EH (cell line): Measurements from ENCODE around the gene STK10.

ENCODE experiments used
- DNase-seq: peaks from one replicate; pipeline ENCODE4 v3.0.0-alpha.2; 2015; ENCODE audit warnings: low read depth

Gene STK10

DNA sequence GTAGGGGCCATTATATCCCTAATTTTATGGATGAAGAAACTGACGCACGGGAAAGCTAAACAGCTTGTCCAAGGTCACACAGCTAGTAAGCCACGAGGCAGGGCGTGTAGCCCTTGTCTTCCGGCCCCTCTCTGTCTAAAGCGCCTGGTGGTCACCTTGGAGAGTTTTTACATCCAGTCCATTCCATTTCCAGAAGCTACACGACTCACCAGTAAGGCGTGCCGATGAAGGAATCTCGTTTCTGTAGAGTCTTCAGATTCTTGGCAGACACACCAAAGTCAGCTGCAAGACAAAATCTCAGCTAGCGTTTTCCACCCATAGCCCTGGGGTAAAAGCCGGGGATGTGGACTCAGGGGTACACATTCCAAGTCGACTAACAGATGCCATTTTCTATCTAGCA, 80.5 kb downstream of the STK10 start:
- peak; percentile 99 for DNase-seq

DNA sequence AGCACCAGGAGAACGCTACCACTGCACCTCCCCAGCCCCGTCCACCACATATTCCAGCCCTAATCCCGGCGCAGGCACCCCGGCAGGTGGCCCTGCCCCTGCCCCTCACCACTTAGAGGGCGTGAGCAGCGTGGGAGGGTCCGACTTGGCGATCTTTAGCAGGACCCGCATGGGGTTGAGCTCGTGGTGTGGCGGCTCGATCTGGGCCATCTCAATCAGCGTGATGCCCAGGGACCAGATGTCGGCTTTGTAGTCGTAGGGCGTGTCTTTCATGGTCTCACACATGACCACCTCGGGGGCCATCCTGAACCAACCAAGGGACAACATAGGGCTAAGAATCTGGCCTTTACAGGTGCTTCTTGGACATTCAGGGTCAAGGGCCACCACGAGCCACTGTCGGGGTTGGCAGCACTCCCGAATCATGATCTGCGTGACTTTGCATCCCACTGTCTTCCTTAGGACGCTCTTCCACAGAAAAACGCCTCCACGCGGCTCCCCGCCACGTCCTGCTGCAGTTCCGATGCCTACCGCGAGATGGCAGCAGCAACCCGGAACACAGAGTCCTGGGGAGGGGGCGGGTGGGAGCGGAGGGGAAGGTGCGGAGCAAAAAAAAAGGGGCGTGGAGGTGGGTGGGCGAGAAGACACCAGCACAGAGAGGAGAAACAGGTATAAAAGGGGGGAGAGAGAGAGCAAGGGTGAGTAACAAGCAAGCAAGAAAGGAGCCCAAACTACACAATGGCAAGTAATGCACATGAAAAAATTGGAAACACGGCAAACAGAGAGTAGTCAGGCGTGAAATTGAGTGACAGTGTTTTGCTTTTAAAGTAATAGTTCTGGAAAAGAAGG, 81.3 kb downstream of the STK10 start:
- peak; percentile 38 for DNase-seq

DNA sequence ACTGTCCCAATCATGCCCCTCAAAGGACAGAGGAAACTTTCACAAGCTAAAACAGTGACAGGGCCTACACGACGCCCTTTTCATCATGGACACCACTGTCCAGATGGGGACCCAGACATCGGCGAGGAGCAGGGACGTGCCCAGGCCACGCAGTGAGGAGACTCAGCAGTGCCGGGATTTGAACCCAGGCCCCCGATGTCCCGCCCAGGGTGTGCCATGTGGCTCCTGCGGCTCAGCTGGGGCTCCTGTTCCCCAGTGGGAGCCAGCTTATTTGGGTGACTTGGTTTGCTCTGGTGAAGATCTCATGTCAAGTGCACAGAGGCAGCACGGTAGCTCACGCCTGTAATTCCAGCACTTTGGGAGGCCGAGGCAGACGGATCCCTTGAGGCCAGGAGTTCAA, 82.2 kb downstream of the STK10 start:
- no peak for DNase-seq

DNA sequence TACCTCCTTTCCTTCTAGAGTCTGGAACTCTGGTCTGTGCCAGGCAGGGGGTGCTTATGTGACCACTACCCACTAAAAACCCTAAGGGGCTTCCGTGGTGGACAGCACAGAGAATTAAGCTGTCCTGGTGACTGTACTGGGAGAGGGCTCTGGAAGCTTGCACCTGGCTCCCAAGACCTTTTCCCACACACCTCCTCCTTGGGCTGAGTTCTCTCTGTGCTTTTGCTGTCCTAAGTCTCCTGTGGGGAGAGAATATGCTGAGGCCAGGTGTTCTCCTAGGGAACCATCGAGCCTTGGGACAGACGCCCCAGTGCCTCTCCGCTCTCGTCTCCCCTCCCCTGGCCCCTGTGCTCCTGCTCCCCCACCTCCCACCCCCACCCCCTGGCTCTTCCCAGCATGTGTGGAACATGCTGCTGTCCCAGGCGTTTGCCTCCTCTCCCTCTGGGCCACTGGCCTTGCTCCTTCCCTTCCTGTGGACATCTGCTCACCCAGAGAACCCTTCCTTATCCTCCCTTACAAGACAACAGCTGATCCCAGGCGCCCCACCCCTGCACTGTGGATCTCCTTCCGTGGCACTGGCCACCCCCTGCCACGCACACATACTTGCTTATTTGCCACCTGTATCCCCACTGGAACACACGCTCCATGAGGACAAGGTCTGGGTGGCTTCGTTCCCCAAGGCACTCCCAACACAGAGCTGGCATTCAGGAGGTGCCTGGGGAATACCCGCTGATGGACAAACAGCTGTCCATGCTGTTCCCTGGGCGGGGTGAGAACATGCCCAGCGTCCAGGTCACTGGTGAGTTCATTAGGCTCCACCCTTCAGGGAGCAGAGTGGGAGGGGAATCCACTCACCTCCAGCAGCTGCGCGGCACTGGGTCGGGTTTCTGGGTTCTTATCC, 83.0 kb downstream of the STK10 start:
- no peak for DNase-seq

DNA sequence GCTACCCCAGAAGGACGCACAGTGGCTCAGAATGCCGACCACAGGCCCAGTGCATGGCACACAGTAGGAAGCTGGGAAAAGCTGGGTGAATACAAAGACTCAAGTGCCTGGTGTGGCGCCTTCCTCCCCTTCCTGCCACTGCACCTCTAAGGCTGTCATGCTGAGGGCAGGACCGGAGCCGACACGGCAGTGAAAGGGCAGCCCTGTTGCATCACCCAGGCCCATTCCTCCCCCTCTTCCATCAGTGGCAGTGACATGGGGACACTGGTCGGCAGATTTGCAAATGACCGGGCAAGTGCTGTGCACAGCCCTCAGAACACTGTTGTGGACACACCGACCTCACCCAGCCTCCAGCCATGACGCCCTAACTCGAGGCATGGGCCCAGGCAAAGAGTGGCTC, 84.0 kb downstream of the STK10 start:
- DNase-seq: peak; percentile 23

DNA sequence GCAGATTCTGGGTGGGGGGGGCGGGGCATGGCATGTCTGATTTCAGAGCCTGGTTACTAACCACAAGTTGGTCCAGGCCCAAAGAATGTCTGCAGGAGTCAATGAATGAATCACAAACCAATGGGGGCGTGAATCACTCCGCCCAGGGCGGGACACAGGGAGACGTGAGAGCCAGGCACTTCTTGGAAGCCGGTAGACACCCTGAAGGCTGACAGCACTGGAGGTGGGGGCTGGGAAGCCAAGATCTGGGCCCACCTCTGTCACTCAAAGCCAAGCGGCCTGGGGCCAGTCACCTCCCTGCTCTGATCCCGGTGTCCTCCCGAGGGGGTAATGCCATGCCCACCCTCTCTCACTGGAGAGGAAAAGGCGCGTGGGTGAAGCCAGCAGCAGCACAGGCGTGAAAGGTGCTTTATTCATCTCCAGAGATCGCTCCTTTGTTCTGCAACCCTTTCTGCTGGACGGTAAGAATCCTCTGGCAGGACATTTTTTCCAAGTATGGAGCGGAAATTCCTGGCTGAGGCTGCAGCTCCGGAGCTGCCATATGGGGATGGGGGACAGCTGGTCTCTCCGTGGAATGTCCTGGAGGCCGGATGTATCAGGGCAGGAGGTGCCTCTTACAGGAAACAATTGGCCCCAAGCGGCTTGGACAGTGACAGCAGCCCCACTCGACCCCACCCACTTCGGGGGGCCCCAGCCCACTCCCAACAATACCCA, 85.0 kb downstream of the STK10 start:
- peak; percentile 99 for DNase-seq

DNA sequence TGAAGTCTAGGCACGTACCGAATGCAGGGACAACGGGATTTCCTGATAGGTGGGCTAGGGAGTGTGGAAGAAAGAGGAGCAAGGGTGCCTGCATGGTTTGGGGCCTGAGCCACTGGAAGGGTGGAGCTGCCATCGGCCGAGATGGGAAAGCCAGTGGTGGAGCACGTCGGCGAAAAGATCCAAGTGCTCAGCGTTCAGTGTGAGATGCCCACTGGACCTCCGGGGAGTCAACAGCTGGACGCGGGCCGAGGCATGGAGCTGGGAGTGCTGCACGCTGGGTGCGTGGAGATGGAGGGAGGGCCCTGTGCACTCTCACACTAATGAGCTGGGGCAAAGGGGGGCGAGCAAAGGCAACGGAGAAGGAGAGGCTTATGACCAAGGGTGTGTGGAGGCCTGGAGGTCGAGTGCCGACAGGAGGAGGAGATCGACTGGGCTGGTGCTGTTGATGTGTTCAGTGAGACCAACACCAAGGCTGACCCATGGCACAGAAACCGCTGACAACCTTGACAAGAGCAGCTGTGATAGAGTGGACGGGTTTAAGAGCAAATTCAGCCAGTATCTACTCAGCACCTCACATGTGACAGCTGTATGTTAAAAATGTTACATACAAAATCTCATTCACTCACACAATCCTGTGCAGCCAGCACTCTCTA, 85.7 kb downstream of the STK10 start:
- no peak for DNase-seq

DNA sequence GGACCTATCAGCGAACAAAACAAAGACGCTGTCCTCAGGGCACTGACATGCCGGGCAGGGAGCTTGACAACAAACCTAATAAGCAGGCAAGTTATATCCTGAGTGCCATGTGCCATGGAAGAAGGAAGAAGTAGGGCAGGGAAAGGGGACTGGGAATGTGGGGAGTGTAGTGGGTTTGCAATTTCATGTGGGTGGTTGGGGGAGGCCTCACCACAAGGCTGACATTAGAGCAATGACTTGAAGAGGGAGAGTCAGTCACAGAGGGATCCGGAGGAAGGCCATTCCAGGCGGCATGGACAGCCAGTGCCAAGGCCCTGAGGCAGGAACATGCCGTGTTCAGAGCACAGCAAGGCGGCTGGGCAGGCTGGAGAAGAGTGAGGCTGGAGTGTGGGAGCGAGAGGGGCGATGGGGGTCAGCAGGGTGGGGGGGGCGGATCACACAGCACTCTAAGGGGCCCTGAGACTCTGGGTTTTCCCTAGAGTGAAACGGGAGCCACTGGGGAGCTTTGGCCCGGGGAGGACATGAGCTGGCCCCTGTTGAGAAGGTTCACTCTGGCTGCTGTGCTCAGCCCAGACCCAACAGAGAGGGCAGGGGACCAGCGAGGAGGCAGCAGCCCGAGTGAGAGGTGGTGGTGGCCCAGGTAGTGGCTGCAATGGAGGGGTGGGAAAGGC, 86.3 kb downstream of the STK10 start:
- no peak for DNase-seq

DNA sequence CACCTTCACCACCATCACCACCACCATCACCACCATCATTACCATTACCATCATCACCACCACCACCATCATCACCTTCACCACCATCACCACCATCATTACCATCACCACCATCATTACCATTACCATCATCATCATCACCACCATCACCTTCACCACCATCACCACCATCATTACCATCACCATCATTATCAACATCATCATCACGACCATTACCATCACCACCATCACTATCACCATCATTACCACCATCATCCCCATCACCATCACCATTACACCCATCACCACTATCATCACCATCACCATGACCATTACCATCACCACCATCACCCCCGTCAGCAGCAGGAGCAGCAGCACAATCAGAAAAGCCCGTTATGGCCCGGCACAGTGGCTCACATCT, 89.1 kb downstream of the STK10 start:
- no peak for DNase-seq

DNA sequence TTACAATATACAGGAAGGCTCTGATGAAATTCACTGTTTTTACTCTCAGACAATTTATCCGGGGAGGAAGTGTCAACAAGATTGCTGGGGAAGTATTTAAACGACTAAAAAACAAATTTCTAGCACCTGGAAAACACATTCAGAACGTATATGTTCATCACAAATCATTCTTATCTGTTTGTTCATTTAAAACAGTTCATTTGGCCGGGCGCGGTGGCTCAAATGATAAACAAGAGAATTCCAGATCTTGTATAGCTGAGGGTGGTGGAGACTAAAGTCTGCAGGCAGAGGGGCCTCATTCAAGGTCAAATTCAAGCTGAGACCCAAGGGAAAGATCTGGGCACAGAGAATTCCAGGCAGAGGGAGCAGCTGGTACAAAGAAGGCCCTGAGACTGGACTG, 90.0 kb downstream of the STK10 start:
- no peak for DNase-seq

DNA sequence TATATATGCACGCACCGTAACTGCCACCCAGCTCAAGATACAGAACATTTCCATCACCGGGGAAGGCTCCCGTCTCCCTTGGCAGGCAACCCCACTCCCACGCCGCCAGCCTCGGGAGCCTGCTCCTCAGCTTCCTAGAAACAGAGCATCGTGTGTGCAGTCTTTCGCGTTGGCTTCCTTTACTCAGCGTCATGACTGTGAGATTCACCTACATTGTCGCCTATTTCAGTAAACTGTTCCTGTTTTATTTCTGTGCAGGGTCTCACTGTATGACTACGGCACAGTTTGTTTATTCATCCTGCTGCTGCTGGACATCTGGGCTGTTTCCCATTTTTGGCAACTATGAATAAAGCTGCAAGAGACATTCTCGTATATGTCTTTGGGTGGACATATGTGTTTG, 90.7 kb downstream of the STK10 start:
- peak; percentile 30 for DNase-seq

DNA sequence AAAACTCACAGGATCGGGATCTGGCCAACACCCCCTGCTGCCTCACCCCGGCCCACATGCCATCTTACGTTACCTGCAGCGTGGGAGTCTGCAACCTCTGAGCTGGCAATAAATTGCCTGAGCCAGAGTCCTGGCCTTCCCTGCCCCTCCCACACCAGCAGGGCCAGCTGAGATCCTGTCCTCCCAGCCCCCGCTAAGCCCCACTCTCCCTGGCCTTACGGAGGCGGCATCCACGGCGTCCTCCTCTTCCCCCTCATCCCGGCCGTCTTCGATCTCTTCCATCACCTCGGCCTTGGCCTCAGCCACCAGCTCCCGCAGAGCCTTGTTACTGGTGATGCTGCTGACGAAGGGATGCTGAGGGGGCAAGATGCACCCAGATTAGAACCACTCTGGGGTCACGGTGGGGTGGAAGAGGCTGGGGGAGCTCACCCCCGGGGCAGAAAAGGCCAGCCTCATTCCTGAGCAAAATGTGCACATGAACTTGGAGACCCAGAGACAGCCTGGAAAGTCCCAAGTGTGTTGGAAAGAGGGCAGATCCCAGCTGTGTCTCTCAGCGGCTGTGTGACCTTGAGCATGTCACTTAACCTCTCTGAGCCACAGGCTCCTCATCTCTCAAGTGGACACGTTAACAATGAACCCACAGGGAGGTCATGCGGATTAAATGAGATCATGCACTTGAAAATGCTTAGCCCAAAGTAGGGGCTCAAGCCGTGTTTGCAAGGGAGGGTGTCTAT, 91.7 kb downstream of the STK10 start:
- no peak for DNase-seq

DNA sequence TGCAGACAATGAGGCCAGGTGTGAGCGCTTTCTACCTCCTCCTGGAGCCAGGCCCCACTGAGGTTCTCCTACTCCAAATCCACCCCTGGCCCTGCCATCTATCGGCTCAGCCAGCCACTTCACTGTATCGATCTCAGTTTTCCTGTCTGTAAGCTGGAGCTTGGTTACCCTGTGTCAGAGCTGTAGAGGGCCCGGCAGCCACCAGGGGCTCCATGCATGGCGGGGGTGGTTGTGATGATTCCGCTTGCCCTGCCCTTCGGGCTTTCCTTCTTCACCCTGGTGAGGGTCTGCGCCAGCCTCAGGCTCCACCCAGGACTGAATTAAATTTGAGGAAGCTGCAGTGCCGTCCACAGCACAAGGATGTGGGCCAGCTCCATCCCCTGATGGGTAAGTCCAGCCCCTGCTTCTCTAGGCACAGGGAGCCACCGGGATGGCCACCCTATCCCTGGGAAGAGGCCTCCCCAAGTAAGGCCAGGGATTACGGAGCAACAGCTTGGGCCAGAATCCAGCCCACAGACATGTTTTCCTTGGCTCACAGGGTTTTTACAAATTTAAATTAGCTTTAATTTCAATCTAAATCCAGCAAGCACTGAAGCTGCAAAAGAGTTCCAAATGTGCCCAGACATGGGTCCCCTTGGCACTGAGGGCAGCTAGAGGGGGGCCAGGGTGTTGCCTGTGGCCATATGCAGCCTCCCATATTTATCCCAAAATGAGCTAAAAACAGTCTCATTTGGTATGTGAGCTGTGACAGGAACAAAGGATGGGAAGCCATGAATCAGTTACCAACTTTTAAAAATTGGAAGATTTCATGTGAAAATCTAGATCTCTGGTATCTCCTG, 92.4 kb downstream of the STK10 start:
- no peak for DNase-seq

DNA sequence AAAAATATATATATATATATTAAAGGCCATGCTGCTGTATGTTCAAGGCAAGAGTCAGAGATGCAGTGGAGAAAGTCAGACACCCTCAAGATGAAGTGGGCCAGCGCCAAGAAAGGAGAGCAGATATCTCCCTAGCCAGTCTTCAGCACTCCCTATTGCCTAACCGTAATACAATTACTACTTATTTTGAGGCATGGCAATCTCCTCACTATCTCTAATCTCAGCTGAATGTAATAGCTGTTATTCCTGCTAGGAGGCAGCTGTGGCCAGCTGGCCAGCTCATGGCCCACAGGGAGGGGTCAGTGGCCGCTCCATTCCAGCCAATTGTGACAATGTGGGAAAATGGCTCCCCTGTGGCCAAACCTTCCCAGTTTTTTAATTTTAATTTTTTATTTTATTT, 94.1 kb downstream of the STK10 start:
- DNase-seq: no peak

DNA sequence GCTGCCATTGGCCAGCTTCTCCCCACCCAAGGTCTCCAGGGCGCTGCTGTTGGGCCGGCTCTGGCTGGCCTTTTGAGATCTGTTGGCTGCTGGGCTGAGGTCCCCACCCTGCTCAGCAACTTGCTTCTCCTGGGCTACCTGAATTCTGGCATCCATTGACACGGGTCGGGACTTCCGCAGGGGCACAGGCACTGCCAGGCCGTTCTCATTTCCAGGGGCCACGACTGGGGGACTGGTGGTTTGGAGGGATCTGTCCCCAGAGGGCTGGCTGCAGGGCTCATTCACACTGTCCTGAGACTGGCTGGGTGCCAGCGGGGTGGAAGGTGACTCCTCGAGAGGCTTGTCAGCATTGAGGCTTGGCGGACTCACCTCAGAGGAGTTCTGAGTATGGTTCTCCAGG, 94.5 kb downstream of the STK10 start:
- no peak for DNase-seq

DNA sequence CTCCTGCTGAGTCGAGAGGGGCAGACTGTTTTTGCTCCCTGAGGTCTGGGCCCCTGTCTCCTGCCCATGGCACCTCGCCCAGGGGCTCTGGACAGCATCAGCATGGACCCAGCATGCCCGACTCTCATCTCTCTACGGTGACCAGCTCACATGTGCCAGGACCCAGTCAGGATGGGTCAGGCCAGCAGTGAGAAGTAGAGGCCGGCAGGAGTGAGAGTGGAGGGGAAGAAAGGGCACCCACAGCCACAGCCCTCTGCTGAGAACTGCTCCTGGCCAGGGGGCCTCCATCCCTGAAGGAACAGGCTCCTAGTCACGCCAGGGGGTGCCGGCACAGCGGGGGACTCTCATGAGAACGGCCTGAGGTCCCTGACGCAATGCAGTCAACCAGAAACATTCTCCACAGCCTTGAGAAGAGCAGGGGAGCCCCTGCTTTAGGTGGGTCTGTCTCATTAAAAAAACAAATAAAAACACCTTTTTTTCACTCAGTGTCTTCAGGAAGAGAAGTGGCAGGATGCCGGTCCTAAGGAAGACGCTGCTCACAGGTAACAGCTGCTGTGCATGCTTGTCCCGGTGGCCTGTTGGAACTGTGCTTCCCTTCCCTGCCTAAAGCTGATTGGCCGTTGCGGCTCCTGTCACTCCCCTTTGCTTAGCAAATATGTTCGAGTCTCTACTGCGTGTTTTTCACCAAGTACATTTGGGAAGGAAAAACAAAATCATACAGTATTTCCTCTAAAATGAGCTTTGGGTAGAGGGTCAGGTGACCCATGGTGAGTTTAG, 95.9 kb downstream of the STK10 start:
- no peak for DNase-seq

DNA sequence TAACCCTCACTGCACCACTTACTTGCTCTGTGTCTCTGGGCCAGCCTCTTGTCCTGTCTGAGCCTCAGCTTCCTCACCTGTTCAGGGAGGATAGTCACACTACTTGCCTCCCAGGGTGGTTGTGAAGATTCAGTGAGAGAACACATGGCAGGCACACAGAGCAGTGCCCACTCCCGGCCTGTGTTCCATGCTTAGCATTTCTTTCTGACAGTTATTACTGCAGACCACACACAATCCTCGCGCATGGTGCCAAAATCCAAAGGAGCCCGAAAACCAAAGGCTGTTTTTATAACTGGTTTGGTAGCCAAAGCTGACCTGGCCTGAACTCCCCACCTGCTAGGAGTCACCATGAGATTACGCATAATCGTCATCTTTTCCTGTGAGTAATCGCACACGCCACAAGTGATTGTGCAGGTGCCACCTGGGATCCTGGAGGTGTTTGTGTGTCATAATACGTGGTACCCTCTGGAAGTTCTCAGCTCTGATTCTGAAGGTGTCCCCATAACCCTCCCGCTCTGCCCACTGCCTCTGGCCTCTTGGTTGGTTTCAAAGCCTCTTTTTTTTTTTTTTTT, 97.0 kb downstream of the STK10 start:
- no peak for DNase-seq

DNA sequence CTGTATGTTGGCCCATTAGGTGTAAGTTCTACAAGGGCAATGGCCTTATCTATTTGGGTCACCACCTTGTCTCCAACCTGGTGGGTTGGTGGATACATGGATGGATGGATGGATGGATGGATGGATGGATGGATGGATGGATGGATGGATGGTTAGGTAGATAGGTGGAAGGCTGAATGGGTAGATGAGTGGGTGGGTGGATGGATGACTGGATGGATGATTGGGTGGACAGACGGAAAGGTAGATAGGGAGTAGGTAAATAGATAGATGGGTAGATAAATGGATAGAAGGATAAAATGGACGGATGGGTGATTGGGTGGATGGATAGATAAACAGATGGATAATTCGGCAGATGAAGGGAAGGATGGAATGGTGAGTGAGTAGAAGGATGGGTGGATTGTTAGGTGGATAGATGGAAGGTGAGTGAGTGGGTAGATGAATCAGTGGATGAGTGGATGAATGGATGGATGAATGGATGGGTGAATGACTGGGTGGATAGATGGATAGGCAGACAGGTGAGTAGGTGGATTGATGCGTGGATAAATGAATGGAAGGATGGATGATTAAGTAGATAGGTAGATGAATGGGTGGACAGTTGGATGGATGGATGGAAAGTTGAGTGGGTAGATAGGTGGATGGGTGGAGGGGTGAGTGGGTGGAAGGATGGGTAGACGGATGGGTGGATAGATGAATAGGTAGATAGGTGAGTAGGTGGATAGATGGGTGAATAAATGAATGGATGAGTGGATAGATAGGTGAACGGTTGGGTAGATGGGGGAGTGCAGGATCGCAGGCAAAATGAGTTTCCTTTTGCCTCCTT, 98.5 kb downstream of the STK10 start:
- no peak for DNase-seq
